ENCODE measurements around the gene PLPP4.

PLPP4 gene

GRCh38 chr10:120462018-120462682 is 5.1 kb downstream of the PLPP4 start:
- TF ChIP-seq, protein P1, sequence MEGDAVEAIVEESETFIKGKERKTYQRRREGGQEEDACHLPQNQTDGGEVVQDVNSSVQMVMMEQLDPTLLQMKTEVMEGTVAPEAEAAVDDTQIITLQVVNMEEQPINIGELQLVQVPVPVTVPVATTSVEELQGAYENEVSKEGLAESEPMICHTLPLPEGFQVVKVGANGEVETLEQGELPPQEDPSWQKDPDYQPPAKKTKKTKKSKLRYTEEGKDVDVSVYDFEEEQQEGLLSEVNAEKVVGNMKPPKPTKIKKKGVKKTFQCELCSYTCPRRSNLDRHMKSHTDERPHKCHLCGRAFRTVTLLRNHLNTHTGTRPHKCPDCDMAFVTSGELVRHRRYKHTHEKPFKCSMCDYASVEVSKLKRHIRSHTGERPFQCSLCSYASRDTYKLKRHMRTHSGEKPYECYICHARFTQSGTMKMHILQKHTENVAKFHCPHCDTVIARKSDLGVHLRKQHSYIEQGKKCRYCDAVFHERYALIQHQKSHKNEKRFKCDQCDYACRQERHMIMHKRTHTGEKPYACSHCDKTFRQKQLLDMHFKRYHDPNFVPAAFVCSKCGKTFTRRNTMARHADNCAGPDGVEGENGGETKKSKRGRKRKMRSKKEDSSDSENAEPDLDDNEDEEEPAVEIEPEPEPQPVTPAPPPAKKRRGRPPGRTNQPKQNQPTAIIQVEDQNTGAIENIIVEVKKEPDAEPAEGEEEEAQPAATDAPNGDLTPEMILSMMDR (IDR thresholded peaks at IDR 0.05) = no peak
- no peak for TF ChIP-seq ZFX (IDR thresholded peaks at IDR 0.05; ENCODE audit: borderline replicate concordance)
- H3K27ac ChIP-seq = no peak overlapping the region

DNA sequence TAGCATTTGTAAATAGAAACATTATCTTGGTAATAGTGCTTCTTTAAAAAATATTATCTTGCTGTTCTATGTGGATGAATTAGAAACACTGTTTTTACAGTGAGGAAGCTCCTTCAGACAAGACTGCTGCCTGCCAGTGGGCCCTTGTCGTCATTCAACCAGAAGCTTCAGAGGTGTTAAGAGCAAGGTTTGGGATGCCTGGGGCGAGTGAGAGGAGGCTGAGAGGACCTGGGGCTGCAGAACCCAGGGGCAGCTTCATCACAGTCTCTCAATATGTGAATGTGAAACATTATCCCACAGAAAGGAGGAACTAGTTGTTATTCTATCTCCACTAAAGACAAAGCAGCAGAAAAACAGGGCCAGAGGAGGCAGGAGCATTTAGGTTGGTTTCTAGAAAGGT is 8.1 kb downstream of the PLPP4 start:
- H3K27ac ChIP-seq = no peak overlapping the region
- TF ChIP-seq, protein P1 (IDR thresholded peaks at IDR 0.05) = no peak
- TF ChIP-seq ZFX (IDR thresholded peaks at IDR 0.05; ENCODE audit: borderline replicate concordance) = no peak

DNA sequence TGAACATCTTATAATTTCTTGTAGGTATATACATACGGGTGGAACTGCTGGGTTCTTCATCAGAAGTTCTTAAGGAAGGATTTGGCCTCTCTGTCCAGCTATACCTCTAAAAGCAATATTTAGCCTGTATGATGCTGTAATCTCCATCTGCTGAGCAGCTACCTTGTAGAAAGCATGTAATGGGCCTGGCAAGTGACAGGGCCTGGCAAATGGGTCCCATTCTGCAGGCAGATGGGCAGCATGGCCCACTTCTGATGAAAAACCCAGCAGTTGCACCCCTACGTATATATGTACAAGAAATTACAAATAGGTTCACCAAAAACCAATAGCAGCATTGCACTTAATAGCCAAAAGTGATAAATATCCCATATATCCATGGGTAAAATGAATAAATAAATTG is 9.0 kb downstream of the PLPP4 start:
- no peak overlapping the region for H3K27ac ChIP-seq
- TF ChIP-seq, protein P1 (IDR thresholded peaks at IDR 0.05) = no peak
- no peak for TF ChIP-seq ZFX (IDR thresholded peaks at IDR 0.05; ENCODE audit: borderline replicate concordance)

DNA sequence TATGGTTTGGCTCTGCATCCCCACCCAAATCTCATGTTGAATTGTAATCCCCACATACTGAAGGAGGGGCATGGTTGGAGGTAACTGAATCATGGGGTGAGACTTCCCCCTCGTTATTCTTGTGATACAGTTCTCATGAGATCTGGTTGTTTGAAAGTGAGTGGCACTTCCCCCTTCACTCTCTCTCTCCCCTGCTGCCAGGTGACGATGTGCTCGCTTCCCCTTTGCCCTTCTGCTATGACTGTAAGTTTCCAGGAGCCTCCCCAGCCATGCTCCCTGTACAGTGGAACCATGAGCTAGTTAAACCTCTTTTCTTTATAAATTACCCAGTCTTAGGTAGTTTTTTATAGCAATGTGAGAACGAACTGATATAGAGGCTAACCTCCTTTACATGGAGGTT is 16.6 kb downstream of the PLPP4 start:
- H3K27ac ChIP-seq = no peak overlapping the region

GRCh38 chr10:120474956-120475355 is 17.9 kb downstream of the PLPP4 start:
- H3K27ac ChIP-seq = no peak overlapping the region
- no peak for TF ChIP-seq ZFX (IDR thresholded peaks at IDR 0.05; ENCODE audit: borderline replicate concordance)
- TF ChIP-seq, protein P1 (IDR thresholded peaks at IDR 0.05) = no peak

More for the DNA sequence above, 16.6 kb downstream of the PLPP4 start:
- TF ChIP-seq, protein P1 (IDR thresholded peaks at IDR 0.05) = no peak
- no peak for TF ChIP-seq ZFX (IDR thresholded peaks at IDR 0.05; ENCODE audit: borderline replicate concordance)

GRCh38 chr10:120475844-120476791 is 19.1 kb downstream of the PLPP4 start:
- TF ChIP-seq ZFX (IDR thresholded peaks at IDR 0.05; ENCODE audit: borderline replicate concordance) = no peak
- TF ChIP-seq, protein P1 (IDR thresholded peaks at IDR 0.05) = no peak

More at GRCh38 chr10:120475844-120476791, 19.1 kb downstream of the PLPP4 start:
- no peak overlapping the region for H3K27ac ChIP-seq
